Ovary (tissue), 9 donors: Measurements from ENCODE around the gene AKT3. TPM values are rescaled to one million over a fixed set of nuclear protein-coding genes. Genes with fewer than 3 reads are reported as not detected.

Experiments used
- DNase-seq, 5 donors: peaks; one replicate each; pipeline ENCODE4 v3.0.0-alpha.2; 2019 to 2020
- H3K27ac ChIP-seq, 2 donors: fragments of 200-600 bp; one replicate each; pipeline versions ENCODE4 v1.5.1 to v1.8.0; 2019 to 2022
- H3K27me3 ChIP-seq: fragments of 200-600 bp; one replicate; pipeline ENCODE4 v1.8.0; 2022
- H3K36me3 ChIP-seq: fragments of 200-600 bp; sonication (generic); one replicate; pipeline ENCODE4 v1.5.1; 2019
- H3K4me1 ChIP-seq: one replicate; pipeline ENCODE4 v1.8.1; 2013; ENCODE audit warnings: mild to moderate bottlenecking, moderate library complexity; ENCODE audit not compliant: insufficient read depth
- H3K4me3 ChIP-seq: fragments of 200-600 bp; sonication (generic); one replicate; pipeline ENCODE4 v1.5.1; 2017
- H3K9me3 ChIP-seq, 2 donors: fragments of 200-600 bp in 1 of 2; sonication (generic) in 1 of 2; one replicate each; pipeline versions ENCODE4 v1.5.1 to v1.8.1; 2013 to 2019; ENCODE audit warnings: mild to moderate bottlenecking in 1 of 2, moderate library complexity in 1 of 2
- CTCF ChIP-seq, 3 donors: fragments of 450-650 bp in 2 of 3; fragments of 200-600 bp in 1 of 3; IDR thresholded peaks; one replicate each; pipeline versions ENCODE4 v1.5.1 to v1.8.0; 2016 to 2022; ENCODE audit warnings: antibody characterized with exemption in 3 of 3, mild to moderate bottlenecking in 1 of 3
- EP300 ChIP-seq: sonication (generic); formaldehyde crosslinking; IDR thresholded peaks from one replicate; pipeline ENCODE4 v1.6.1; 2017; ENCODE audit warnings: antibody characterized with exemption
- POLR2A ChIP-seq: fragments of 450-650 bp; IDR thresholded peaks from one replicate; pipeline ENCODE4 v1.6.1; 2017; ENCODE audit warnings: antibody characterized with exemption, mild to moderate bottlenecking, moderate library complexity
- WGBS, 3 donors: extraction: QIAGEN DNeasy Blood & Tissue Kit in 1 of 3; methylation state at CpG; one replicate each; pipeline versions ENCODE4 v1.1.5 to v1.1.7; 2013 to 2017; 5-methylcytosine and 5-hydroxymethylcytosine counted together
- intact Hi-C, 4 donors: fragments of 100-400 bp; cut with DNase I; formaldehyde crosslinking; loops; one replicate each; pipeline versions ENCODE4 v1.11.0 to v1.15.1; 2022 to 2023
- polyA plus RNA-seq, 2 donors: library from polyadenylated mRNA; stranded (reverse); fragments of 200-250 nt in 1 of 2; fragments of 350-450 nt in 1 of 2; fragmentation: Illumina TruSeq in 1 of 2; extraction: RNeasy Lipid Tissue Mini Kit (QIAGEN cat#74804) in 1 of 2; gene quantifications; one replicate each; pipeline ENCODE4 v1.2.3, GENCODE V29; 2013 to 2014
- total RNA-seq, 7 donors: library from RNA; depleted of rRNA in 2 of 7; stranded (reverse); fragments of >200 nt in 2 of 7; fragmentation: NEBNext Ultra II Directional in 3 of 7; extraction: Animal tissue kit (Norgen Biotek cat#: 25700) in 3 of 7; gene quantifications; one replicate each; pipeline versions ENCODE4 v1.1.0 to v1.2.4, GENCODE V29; 2016 to 2023
- donor health status: DM: no; HTN: no; CAD: no; lungs with moderate emphysema.
- donor health status: DM: no; HTN: no; CAD: no.
- donor health status: Bipolar disorder and iron deficiency.
- donor health status: DM: yes; HTN: yes; CAD: no.
- donor health status: DM: no; HTN: no; CAD: no.
- donor health status: DM: yes; HTN: yes; CAD: no.

The AKT3 gene
- total and polyA plus RNA-seq, 9 donors: 27.2 to 202 (median 111) TPM

- no peak overlapping the region for H3K4me3 ChIP-seq
- 97 to 99% (median 98%) methylated on average over 3 of the region's 3 CpGs for WGBS, 3 donors
- intact Hi-C loops: no loop called here
- H3K36me3 ChIP-seq: no peaks in the 10 kb centered on the region
- no peaks in the 10 kb centered on the region for H3K27me3 ChIP-seq
- DNase-seq: no peak
- TF ChIP-seq POLR2A (no peak), EP300 (no peak), CTCF (IDR thresholded peaks at IDR 0.05) (no peak)
- no peak overlapping the region for H3K27ac ChIP-seq
- no peaks in the 10 kb centered on the region for H3K9me3 ChIP-seq
- peaks cover 8% of the 10 kb centered on the region for H3K4me1 ChIP-seq
Measured at GRCh38 chr1:243802736-243803135, 47.3 kb downstream of the AKT3 start.

- H3K4me1 ChIP-seq: peaks cover 10% of the 10 kb centered on the region
- no peak for TF ChIP-seq CTCF (IDR thresholded peaks at IDR 0.05)
- no peak for TF ChIP-seq POLR2A
- TF ChIP-seq EP300: no peak
- H3K27me3 ChIP-seq: no peaks in the 10 kb centered on the region
- WGBS, 3 donors: 80 to 86% (median 85%) methylated on average over 1 of the region's 1 CpG
- DNase-seq: no peak
- no peaks in the 10 kb centered on the region for H3K9me3 ChIP-seq
- intact Hi-C loops: no loop called here
- H3K4me3 ChIP-seq: no peak overlapping the region
- no peak overlapping the region for H3K27ac ChIP-seq
- H3K36me3 ChIP-seq: no peaks in the 10 kb centered on the region
Measured at GRCh38 chr1:243801378-243801777, 48.7 kb downstream of the AKT3 start.

- TF ChIP-seq POLR2A (no peak), CTCF (IDR thresholded peaks at IDR 0.05) (no peak), EP300 (no peak)
- H3K9me3 ChIP-seq: no peaks in the 10 kb centered on the region
- no peak overlapping the region for H3K27ac ChIP-seq
- no peaks in the 10 kb centered on the region for H3K27me3 ChIP-seq
- peaks cover 10% of the 10 kb centered on the region for H3K4me1 ChIP-seq
- intact Hi-C loops: no loop called here
- no peaks in the 10 kb centered on the region for H3K36me3 ChIP-seq
- no peak for DNase-seq
- H3K4me3 ChIP-seq: no peak overlapping the region
Measured at GRCh38 chr1:243799908-243800307, 50.1 kb downstream of the AKT3 start.

GRCh38 chr1:243798726-243799125, 51.3 kb downstream of the AKT3 start:
- 81 to 95% (median 83%) methylated on average over 2 of the region's 2 CpGs for WGBS, 3 donors
- Histone ChIP-seq H3K4me3 (no peak overlapping the region), H3K27ac (no peak overlapping the region), H3K27me3 (no peaks in the 10 kb centered on the region), H3K9me3 (no peaks in the 10 kb centered on the region), H3K4me1 (peaks cover 11% of the 10 kb centered on the region), H3K36me3 (no peaks in the 10 kb centered on the region)
- TF ChIP-seq EP300: no peak
- no peak for TF ChIP-seq CTCF (IDR thresholded peaks at IDR 0.05)
- TF ChIP-seq POLR2A: no peak
- DNase-seq: no peak
- intact Hi-C loops: no loop called here

- no peak overlapping the region for H3K27ac ChIP-seq
- intact Hi-C loops: no loop called here
- DNase-seq: no peak
- peaks cover 17% of the 10 kb centered on the region for H3K4me1 ChIP-seq
- 94 to 96% (median 95%) methylated on average over 2 of the region's 2 CpGs for WGBS, 3 donors
- H3K36me3 ChIP-seq: no peaks in the 10 kb centered on the region
- no peaks in the 10 kb centered on the region for H3K27me3 ChIP-seq
- TF ChIP-seq EP300: no peak
- TF ChIP-seq POLR2A: no peak
- TF ChIP-seq CTCF (IDR thresholded peaks at IDR 0.05): no peak
- no peaks in the 10 kb centered on the region for H3K9me3 ChIP-seq
- H3K4me3 ChIP-seq: no peak overlapping the region
Measured at GRCh38 chr1:243796016-243796415, 54.0 kb downstream of the AKT3 start.
